GM21526 (cell line): Measurements from ENCODE around the gene UCP1.

Experiments
- ATAC-seq: cut with Tn5 transposase; IDR thresholded peaks from one replicate; pipeline ENCODE4 v1.9.1; 2021; ENCODE audit warnings: moderate library complexity; ENCODE audit not compliant: unreplicated experiment, low FRiP score

The UCP1 gene

GRCh38 chr4:140568507-140569306 lies at the start of gene UCP1:
Gene UCP1 (minus strand): TSS chr4:140568961. CDS start chr4:140568729, 232 bp downstream.
- ATAC-seq, result no peak

- no peak for ATAC-seq
Observed at GRCh38 chr4:140617499-140618248, 48.9 kb upstream of the UCP1 start.

- ATAC-seq, result no peak
Observed at GRCh38 chr4:140615451-140615850, 46.7 kb upstream of the UCP1 start.

- ATAC-seq, result no peak
Observed at GRCh38 chr4:140612357-140612756, 43.6 kb upstream of the UCP1 start.

- no peak for ATAC-seq
Observed at GRCh38 chr4:140611854-140612253, 43.1 kb upstream of the UCP1 start.

GRCh38 chr4:140609548-140610425 lies 41.0 kb upstream of the UCP1 start:
- peak; percentile 85 for ATAC-seq

GRCh38 chr4:140607852-140608251 lies 39.1 kb upstream of the UCP1 start:
- no peak for ATAC-seq

- ATAC-seq, result no peak
Observed at GRCh38 chr4:140604544-140604943, 35.8 kb upstream of the UCP1 start.

GRCh38 chr4:140603286-140603685 lies 34.5 kb upstream of the UCP1 start:
- ATAC-seq, result no peak

- no peak for ATAC-seq
Observed at GRCh38 chr4:140602714-140603113, 34.0 kb upstream of the UCP1 start.

GRCh38 chr4:140600408-140600807 lies 31.6 kb upstream of the UCP1 start:
- ATAC-seq, result no peak

- ATAC-seq, result no peak
Observed at GRCh38 chr4:140595065-140595464, 26.3 kb upstream of the UCP1 start.

GRCh38 chr4:140584439-140584838 lies 15.7 kb upstream of the UCP1 start:
- ATAC-seq, result no peak

GRCh38 chr4:140581078-140581477 lies 12.3 kb upstream of the UCP1 start:
- ATAC-seq, result no peak

GRCh38 chr4:140579278-140579677 lies 10.5 kb upstream of the UCP1 start:
- no peak for ATAC-seq

GRCh38 chr4:140575489-140575888 lies 6.7 kb upstream of the UCP1 start:
- no peak for ATAC-seq

- no peak for ATAC-seq
Observed at GRCh38 chr4:140571620-140572019, 2.9 kb upstream of the UCP1 start.

GRCh38 chr4:140569307-140569638 lies 512 bp upstream of the UCP1 start:
- ATAC-seq, result no peak

GRCh38 chr4:140559696-140560095 lies 9.1 kb downstream of the UCP1 start:
- ATAC-seq, result no peak

- no peak for ATAC-seq
Observed at GRCh38 chr4:140557831-140558435, 10.8 kb downstream of the UCP1 start.
